KBM-7 (cell line): Measurements from ENCODE around the gene DLK1.

ENCODE experiments used
- DNase-seq: peaks from one replicate; pipeline ENCODE4 v3.0.0-alpha.2; 2015
- in situ Hi-C: fragments of 300-500 bp; cut with MboI; formaldehyde crosslinking; loops from 2 replicates; pipeline ENCODE4 v1.14.3; 2020; ENCODE audit warnings: low sequenced_read_pairs, low pct_unique_long_range_greater_than_20kb, mixed read lengths

The DLK1 gene

DNA sequence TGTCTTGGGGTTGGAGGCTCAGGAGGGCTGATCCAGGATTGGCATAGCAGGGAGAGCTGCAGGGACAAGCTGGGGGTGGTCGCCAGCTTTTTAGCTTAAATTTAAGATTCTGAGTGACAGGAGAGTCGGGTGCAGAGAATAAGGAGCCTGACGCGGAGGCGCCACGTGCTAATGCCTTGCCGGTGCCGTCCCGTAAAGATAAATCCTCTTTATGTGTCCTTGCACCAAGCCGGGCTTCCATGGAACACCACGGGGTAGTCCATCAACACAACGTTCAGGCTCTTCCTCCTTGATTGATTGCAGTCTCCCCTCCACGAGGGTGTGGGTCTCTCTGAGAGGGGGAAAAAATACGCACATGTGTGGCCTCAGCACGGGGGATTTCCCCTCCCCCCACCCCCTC is 3.9 kb downstream of the DLK1 start:
- in situ Hi-C loops: no loop called here

DNA sequence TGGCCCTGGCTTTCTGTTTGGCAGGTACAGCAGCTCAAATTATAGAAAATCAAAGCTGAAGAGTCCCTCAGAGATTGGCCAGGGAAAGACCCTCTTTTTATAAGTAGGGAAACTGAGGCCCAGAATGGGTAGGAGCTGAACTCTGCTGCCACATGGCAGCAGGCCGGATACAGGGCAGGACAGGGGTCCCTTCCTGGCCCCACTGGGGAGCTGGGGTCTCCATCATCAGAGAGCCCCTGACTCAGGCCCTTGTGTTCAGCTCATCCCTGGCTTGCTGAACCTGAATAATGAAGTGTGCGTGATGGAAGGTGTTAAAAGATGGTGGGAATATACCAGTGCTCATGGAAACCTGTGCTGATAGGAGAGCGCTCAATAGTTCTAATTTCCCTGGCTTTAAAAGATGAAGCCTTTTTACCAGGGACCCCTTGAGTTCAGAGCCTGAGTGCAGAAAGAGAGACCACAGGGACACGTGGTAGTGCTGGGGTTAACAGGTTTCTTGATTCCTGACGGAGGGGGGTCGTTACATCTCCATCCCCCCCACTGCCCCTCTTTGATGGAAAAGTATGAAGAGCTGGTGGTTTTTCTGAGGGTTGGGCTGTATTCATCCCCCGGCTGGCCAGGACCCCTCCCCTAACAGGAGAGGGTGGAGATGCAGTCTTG is 4.4 kb downstream of the DLK1 start:
- in situ Hi-C loops: no loop called here
- DNase-seq: no peak

More for the DNA sequence above, 3.9 kb downstream of the DLK1 start:
- DNase-seq: no peak

DNA sequence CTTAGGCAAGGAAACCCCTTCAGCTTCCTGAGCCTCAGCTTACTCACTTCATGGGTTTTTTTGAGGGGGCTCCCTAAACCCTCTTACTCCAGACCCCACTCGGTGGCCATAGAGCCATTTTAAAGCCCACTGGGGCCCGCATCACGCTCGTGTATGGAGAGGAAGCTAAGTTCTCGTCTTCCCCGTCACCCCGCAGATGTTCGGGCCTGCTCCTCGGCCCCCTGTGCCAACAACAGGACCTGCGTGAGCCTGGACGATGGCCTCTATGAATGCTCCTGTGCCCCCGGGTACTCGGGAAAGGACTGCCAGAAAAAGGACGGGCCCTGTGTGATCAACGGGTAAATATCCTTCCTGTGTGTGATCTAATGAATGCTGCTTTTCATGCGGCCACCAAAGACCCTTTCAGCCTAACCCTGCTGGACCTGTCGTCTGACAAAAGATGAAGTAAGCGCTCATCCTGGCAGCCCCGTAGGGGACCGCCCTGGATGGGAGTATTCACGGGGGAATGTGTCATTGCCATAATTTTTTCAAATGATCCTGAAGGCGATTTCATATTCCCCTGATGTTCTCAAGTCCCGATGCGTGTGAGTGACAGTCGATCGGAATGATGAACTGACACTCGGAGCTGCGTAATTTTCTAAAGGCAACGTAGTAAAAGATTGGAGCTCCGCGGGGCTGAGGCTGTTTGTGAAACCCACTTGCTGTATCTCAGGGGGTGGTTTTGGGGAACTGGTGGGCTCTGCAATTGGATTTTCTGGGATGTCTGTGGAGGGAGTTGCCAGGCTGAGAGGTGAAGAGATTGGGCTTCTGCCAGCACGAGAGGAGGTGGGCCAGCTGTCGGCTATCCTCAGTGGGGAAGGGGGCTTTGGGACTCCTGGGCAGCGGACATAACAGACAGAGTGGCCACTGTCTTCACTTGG is 5.4 kb downstream of the DLK1 start:
- in situ Hi-C loops: no loop called here
- DNase-seq: no peak

DNA sequence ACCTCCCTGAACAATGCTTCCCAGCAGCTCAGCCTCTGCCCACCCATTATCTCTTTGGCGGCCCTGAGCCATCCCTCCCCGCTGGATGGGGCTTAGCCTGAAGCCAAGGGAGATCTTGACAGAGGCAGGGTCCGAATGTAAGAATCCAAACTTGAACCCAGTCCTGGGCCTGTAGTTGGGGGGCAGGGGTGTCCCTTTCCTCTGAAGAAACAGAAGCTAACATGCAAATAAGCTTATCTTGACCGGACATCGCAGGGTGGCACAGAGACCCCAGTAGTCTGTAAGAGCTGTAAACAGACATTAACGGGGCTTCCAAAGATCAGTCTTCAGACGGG is 6.0 kb downstream of the DLK1 start:
- in situ Hi-C loops: no loop called here
- no peak for DNase-seq

DNA sequence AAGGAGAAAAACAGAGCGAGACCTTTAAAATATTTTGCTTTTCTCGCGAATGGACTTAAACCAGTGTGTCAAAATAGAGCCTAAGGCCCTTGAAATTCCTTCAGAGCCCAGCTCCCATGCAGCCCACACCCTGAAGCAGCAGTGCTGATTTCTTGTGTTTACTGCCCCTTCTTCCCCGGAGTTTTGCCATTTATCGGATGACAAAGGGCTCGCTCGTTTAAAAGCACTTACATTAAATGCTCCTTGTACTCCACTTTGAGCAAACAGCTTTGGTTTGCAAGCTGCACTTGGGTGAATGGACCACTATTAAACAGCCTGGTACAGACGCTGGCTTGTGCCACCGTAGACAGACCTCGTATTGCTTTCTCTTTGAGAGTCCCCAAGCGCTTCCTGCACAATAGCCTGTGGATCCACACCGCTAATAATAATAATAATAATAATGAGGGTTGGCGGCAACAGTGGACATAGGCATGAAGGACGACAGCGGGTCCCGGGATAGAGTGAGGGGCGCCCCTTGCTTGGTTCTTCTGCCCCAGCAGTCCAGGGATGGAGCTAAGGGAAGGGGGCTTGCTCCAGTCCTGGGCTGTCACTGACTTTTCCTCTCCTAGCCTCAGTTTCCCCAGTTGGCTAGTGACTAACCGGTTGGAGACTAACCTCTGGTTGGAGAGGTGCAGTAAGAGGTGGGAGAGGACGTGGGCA is 6.6 kb downstream of the DLK1 start:
- in situ Hi-C loops: no loop called here
- no peak for DNase-seq

DNA sequence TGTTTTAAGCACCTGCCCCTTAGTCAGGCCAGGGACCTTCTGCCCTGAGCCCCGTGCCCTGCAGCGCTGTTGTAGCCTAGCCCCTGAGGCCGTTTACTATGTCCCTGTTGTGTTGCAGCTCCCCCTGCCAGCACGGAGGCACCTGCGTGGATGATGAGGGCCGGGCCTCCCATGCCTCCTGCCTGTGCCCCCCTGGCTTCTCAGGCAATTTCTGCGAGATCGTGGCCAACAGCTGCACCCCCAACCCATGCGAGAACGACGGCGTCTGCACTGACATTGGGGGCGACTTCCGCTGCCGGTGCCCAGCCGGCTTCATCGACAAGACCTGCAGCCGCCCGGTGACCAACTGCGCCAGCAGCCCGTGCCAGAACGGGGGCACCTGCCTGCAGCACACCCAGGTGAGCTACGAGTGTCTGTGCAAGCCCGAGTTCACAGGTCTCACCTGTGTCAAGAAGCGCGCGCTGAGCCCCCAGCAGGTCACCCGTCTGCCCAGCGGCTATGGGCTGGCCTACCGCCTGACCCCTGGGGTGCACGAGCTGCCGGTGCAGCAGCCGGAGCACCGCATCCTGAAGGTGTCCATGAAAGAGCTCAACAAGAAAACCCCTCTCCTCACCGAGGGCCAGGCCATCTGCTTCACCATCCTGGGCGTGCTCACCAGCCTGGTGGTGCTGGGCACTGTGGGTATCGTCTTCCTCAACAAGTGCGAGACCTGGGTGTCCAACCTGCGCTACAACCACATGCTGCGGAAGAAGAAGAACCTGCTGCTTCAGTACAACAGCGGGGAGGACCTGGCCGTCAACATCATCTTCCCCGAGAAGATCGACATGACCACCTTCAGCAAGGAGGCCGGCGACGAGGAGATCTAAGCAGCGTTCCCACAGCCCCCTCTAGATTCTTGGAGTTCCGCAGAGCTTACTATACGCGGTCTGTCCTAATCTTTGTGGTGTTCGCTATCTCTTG is 7.6 kb downstream of the DLK1 start:
- in situ Hi-C loops: no loop called here
- DNase-seq: no peak

DNA sequence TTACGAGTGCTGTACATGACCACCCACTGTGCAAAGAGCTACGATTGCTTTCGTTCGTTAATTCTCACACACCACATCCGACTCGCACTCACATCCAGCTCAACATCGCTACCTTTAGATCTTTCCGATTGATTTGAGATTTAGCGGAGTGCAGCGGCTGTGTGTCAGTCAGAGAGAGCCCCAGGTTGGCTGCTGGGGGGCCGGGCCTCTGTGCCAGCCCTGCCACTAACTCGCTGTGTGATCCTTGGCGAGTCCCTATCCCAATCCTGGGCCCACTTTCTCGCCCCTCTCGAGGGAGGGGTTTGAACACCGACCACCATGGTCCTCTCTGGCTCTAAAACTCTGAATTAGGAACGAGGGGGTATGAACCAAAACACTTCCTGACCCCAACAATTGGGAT is 8.6 kb downstream of the DLK1 start:
- in situ Hi-C loops: no loop called here
- no peak for DNase-seq

- no peak for DNase-seq
- in situ Hi-C loops: no loop called here
These were observed 9.8 kb downstream of the DLK1 start for GRCh38 chr14:100736269-100737180.

GRCh38 chr14:100737526-100737925 is 10.8 kb downstream of the DLK1 start:
- in situ Hi-C loops: no loop called here
- DNase-seq: no peak

DNA sequence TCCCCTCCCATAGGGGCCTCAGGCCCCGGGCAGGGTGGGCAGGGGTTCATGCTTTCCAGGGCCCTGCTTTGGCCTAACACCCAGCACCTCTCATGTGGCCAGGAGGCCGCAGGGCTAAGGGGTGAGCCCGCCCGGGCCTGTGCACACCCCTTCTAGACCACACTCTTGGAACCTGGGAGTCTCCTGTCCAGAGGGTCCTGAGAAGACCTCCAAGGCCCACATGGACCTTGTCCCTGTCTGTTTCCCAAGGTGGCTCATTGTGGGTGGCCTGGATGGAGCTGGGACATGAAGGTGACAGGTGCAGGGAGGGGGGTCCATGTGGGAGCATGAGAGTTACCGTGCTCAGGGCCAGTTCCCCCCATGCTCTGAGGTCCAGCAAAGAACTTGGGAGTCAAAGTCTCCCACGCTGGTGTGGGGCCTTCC is 11.6 kb downstream of the DLK1 start:
- in situ Hi-C loops: no loop called here
- DNase-seq: no peak

DNA sequence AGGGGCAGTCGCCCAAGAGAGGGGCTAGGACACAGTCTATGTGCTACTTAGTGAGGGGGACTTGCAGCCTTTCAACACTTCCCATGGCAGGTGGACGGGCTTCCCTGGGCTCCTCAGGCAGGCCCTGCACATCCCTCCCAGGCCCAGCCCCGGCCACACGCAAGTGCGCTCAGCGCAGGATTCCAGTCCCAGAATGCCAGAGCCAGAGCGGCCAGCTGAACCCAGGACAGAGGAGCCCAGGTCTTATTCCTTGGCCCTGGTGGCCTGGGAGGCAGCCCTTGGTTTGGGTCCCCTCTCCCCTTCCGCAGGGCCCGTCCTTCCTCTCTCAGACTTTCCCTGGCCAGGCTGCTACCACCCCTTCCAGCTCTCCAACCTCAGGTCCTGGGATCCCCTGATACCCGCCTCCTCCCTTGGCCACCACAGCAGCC is 12.0 kb downstream of the DLK1 start:
- no peak for DNase-seq
- in situ Hi-C loops: no loop called here

- DNase-seq: no peak
- in situ Hi-C loops: no loop called here
These were observed 12.6 kb downstream of the DLK1 start for GRCh38 chr14:100739306-100739705.

DNA sequence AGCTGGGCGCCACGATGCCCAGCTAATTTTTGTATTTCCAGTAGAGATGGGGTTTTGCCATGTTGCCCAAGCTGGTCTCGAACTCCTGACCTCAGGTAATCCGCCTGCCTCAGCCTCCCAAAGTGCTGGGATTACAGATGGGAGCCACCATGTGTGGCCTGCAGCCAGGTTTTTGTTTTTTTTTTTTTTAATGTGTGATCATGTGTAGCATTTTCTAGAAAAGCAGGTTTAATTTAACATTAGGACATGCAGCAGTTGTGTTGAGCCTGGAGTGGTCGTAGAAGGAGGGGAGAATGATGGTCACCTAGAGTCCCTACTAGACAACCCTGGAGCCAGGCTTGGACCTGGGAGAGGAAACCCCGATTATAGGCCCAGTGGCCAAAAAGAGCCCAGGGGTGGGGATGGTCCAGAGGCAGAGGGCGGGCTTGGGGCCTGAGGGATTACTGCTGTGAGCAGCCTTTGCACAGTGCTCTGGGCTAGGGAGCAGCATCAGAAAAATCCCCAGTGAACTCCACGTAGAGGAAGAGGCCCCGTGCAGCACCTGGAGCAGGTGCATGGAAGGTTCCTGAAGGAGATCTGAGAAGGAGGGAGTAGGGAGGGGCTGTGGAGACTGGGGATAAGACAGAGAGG is 13.6 kb downstream of the DLK1 start:
- DNase-seq: no peak
- in situ Hi-C loops: no loop called here

GRCh38 chr14:100740929-100741328 is 14.2 kb downstream of the DLK1 start:
- no peak for DNase-seq
- in situ Hi-C loops: no loop called here

DNA sequence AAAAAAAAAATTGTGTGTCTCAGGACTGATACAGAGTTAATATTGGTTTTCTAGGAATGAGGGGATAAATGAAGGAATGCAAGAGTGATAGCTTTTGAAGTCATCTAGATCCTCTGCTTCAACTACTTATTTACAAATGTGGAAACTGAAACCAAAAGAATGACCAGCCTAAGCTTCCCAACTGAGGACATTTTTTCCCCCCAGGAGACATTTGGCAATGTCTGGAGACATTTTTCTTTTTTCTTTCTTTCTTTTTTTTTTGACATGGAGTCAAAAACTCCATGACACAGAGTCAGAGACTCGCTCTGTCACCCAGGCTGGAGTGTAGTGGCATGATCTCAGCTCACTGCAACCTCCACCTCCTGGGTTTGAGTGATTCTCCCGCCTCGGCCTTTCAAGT is 15.3 kb downstream of the DLK1 start:
- no peak for DNase-seq
- in situ Hi-C loops: no loop called here

GRCh38 chr14:100746326-100746725 is 19.6 kb downstream of the DLK1 start:
- DNase-seq: no peak
- in situ Hi-C loops: no loop called here

DNA sequence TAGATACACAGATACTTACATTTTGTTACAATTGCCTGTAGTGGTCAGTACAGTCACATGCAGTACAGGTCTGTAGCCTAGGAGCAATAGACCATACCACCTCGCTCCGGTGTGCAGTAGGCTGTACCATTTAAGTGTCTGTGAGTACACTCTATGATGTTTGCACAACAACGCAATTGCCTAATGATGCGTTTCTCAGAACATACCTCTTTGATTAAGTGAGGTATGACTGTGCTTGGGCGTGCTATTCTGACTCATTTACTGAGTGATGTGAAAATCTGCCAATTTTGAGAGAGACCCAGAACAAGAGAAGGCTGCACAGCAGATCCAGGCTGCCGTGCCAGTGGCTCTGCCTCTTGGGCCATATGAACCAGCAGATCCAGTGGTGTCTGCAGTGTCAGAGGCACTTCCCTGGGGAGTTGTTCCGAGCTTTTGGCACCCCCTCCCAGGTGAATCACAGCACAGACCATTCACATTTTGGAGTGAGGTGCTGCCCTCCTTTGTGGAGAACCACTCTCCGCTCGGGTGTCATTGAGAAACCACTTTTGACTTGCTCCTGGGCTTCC is 20.4 kb downstream of the DLK1 start:
- in situ Hi-C loops: no loop called here
- DNase-seq: no peak
